GM21360 (cell line): ENCODE data around the gene ZNF57.
A peak's percentile ranks its signal among the peaks of the same experiment; 100 is the strongest.
"Not testable (repeated sequence)": the region's sequence is repeated elsewhere in the genome, so short reads cannot be mapped to it uniquely, and the experiment has no call there.

Experiments used
- ATAC-seq: cut with Tn5 transposase; IDR thresholded peaks from one replicate; pipeline ENCODE4 v1.9.1; 2021; ENCODE audit warnings: mild to moderate bottlenecking, moderate library complexity; ENCODE audit not compliant: unreplicated experiment

The ZNF57 gene

GRCh38 chr19:2890531-2890930, 10.2 kb upstream of the ZNF57 start:
- not testable (repeated sequence) for ATAC-seq

- ATAC-seq = no peak
Measured at GRCh38 chr19:2896694-2897093, 4.0 kb upstream of the ZNF57 start.

GRCh38 chr19:2902590-2903218, 2.0 kb downstream of the ZNF57 start:
- no peak for ATAC-seq

GRCh38 chr19:2903326-2903725, 2.6 kb downstream of the ZNF57 start:
- ATAC-seq = not testable (repeated sequence)

- no peak for ATAC-seq
Measured at GRCh38 chr19:2905918-2906519, 5.3 kb downstream of the ZNF57 start.

GRCh38 chr19:2906631-2907195, 6.0 kb downstream of the ZNF57 start:
- ATAC-seq = no peak

- ATAC-seq = no peak
Measured at GRCh38 chr19:2912306-2912705, 11.6 kb downstream of the ZNF57 start.

GRCh38 chr19:2917275-2918184, 16.8 kb downstream of the ZNF57 start:
- ATAC-seq = no peak

- no peak for ATAC-seq
Measured at GRCh38 chr19:2922987-2923386, 22.3 kb downstream of the ZNF57 start.

- ATAC-seq = no peak
Measured at GRCh38 chr19:2923510-2923909, 22.8 kb downstream of the ZNF57 start.

- no peak for ATAC-seq
Measured at GRCh38 chr19:2926341-2927031, 25.8 kb downstream of the ZNF57 start.

- ATAC-seq = no peak
Measured at GRCh38 chr19:2927032-2927430, 26.3 kb downstream of the ZNF57 start.

GRCh38 chr19:2933490-2933910, 32.8 kb downstream of the ZNF57 start:
- ATAC-seq = no peak

GRCh38 chr19:2935863-2936262, 35.1 kb downstream of the ZNF57 start:
- ATAC-seq = not testable (repeated sequence)

- ATAC-seq = no peak
Measured at GRCh38 chr19:2942928-2943640, 42.4 kb downstream of the ZNF57 start.

- no peak for ATAC-seq
Measured at GRCh38 chr19:2944403-2944774, 43.7 kb downstream of the ZNF57 start.

GRCh38 chr19:2944775-2945574, 44.2 kb downstream of the ZNF57 start, which contains the start of gene ZNF77:
Gene ZNF77 (minus strand): TSS chr19:2944971. CDS start chr19:2944840, 131 bp downstream.
- peak; percentile 84 for ATAC-seq

- ATAC-seq = no peak
Measured at GRCh38 chr19:2945575-2946184, 45.0 kb downstream of the ZNF57 start.

GRCh38 chr19:2949939-2950285, 49.2 kb downstream of the ZNF57 start:
- ATAC-seq = peak; percentile 6
